GM23248 (cell line): ENCODE measurements around the gene MYO3A.

Experiments used
- EZH2 ChIP-seq: fragments of 200-600 bp; sonication (generic); IDR thresholded peaks from 2 replicates; pipeline ENCODE4 v1.6.1; 2018; ENCODE audit warnings: antibody characterized with exemption, mild to moderate bottlenecking; ENCODE audit not compliant: insufficient read depth, poor library complexity, severe bottlenecking
- EZH2phosphoT487 ChIP-seq: fragments of 200-600 bp; sonication (generic); IDR thresholded peaks from 2 replicates; pipeline ENCODE4 v1.6.1; 2018; ENCODE audit warnings: antibody characterized with exemption, moderate library complexity, mild to moderate bottlenecking, low read depth; ENCODE audit not compliant: insufficient read depth

GRCh38 chr10:26212511-26212910 is 278.5 kb downstream of the MYO3A start:
- TF ChIP-seq EZH2, result no peak
- TF ChIP-seq EZH2phosphoT487, result no peak
